WI38 (cell line): ENCODE data around the gene HGS.

ENCODE experiments used
- H3K4me3 ChIP-seq: 2 replicates; pipeline ENCODE4 v1.5.1; 2011; ENCODE audit warnings: low read depth, mild to moderate bottlenecking, control low read depth, low read length
- TF ChIP-seq, protein P1 (sequence below): IDR thresholded peaks from 2 replicates; pipeline ENCODE4 v1.5.1; 2012; ENCODE audit warnings: low read depth, mild to moderate bottlenecking, control low read depth, low read length

HGS gene

DNA sequence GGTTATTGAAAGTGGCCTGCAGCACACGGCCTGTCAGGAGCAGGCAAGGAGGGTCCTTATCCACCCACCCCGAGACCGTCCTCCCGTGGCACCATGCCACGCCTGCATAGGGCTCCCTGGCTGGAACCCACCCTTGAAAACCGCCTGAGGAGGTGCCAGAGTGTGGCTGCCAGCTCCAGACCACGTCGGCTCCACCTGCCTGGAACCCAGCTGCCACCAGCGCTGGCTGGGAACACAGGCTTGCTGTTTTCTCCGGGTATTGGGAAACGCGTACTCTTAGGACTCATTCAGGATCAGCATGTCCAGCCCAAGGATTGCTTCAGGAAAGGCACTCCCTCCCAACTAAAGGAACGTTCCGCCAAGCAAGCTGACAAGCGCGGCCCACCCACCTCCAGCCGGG is 6.9 kb upstream of the HGS start:
- H3K4me3 ChIP-seq: no peak overlapping the region
- TF ChIP-seq, protein P1, sequence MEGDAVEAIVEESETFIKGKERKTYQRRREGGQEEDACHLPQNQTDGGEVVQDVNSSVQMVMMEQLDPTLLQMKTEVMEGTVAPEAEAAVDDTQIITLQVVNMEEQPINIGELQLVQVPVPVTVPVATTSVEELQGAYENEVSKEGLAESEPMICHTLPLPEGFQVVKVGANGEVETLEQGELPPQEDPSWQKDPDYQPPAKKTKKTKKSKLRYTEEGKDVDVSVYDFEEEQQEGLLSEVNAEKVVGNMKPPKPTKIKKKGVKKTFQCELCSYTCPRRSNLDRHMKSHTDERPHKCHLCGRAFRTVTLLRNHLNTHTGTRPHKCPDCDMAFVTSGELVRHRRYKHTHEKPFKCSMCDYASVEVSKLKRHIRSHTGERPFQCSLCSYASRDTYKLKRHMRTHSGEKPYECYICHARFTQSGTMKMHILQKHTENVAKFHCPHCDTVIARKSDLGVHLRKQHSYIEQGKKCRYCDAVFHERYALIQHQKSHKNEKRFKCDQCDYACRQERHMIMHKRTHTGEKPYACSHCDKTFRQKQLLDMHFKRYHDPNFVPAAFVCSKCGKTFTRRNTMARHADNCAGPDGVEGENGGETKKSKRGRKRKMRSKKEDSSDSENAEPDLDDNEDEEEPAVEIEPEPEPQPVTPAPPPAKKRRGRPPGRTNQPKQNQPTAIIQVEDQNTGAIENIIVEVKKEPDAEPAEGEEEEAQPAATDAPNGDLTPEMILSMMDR: no peak

DNA sequence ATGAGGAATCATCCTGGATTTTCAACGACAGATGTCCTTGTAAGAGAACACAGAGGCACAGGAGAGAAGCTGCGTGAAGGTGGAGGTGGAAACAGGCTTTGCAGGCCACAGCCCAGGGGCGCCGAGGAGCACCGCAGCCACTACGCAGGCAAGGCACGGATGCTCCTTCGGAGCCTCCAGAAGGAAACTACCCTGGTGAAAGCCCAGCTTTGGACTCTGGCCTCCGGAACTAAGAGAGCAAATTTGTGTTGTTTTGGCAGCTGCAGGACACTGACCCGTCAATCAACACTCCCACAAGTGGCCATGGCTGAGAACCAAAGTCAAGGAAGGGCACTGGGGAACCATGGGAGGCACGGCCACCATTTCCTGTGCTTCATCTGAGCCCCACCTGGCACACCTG is 3.7 kb upstream of the HGS start:
- no peak overlapping the region for H3K4me3 ChIP-seq
- TF ChIP-seq, protein P1: no peak

DNA sequence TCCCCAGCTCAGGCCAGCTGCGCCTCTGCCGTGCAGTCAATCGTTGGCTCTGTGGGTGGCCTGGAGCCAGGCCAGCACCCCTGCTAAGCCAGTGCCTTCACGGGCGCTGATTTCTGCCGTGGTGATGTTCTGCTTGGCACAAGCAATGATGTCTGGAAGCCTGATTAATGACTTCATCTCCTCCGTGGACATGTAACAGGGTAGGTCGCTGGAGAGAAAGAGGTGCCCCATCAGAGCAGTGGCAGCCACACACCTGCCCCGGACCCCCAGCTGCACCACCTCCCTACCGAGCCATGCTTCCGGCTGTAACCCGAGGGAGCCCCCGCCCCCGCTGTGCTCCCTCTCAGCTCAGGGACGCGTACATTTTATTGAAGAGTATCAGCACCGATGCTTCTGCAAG is 2.1 kb upstream of the HGS start:
- TF ChIP-seq, protein P1: no peak
- no peak overlapping the region for H3K4me3 ChIP-seq

DNA sequence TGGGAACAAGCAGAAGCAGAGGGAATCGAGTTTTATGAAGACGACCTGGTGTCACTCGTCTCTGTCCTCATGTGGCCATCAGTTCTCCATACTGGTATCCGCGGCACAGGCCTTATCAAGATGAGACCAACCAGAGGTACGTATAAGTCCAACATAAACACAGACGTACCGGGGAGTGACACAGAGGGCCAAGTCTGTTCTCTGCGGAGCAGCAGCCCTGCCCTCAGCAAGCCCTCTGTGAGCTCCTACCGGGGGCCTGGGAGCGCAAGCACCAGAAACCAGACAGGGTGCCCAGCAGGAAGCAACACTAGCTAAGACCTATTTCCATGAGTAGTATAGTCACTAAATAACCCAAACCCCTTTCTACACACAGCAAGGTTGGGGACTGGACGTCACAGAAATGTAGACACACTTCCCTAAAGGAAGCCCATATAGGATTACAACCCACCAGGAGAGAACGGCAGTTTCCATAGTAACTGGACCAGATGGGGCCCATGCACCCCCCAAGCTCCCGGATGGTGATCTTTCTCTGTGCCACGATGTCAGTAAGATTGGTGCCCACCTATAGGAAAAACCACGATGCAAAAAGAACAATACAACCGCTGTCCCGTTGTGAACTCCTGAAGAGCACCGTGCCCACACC is 1.1 kb upstream of the HGS start:
- peak overlapping the region; percentile 96 for H3K4me3 ChIP-seq
- TF ChIP-seq, protein P1: no peak

DNA sequence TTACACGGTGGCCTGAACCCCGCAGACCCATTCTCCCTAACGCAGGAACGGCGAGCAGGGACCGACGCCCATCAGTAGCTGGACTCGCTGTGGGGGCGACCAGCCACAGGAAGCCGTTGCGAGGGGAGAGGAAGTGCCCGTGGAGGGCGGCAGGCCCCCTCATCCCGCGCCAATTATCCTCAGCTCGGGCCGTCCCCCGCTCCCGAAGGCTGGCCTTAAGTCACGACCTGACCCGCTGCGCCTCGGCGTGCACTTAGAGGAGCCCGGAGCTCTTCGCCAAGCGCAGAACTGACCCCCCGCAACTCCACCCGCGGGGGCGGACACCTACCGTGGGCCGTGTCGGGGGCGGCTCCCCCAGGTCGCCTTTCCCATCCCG is 615 bp upstream of the HGS start:
- TF ChIP-seq, protein P1: no peak
- peak overlapping the region; percentile 96 for H3K4me3 ChIP-seq

DNA sequence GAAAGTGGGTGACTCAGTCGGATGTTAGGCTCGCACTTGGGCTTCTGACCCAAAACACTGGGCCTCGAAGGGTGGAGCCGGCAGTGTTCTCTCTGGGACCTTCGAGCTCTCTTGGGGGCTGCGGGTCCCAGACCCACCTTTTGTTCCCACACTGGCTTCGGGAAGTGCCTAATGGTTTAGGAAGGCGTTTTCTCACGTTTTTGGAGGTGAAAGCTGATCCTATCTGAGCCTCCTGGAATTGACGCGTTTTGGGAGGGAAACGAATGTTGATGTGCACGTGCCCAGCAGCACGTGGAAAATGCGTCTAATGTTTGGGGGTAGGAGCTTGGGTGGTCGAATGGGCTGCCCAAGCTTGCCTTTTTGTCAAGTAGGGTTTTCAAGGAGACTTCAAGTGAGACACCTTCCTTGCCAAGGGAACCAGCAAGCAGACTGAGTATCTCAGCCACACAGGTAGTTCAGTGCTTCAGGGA is 666 bp downstream of the HGS start:
- TF ChIP-seq, protein P1: no peak
- H3K4me3 ChIP-seq: peak overlapping the region; percentile 96

DNA sequence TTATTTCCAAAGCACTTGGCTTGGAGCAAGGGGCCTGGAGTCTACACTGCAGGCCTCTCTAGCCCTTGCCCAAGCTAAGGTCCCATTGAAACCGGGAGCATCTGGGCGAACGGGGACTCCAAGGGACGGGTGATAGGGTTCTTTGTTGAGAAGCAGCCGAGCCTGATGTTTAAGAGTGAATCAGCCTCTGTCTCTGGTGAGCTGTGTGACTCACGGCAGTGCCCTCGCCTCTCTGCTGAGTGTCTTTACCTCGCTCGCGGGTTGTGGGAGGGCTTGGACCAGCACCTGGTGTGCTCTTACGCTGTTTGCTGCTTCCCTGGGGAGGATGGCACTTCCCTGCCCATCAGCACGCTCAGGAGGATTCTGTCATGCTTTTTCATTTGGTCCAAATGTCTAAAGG is 1.3 kb downstream of the HGS start:
- TF ChIP-seq, protein P1: no peak
- H3K4me3 ChIP-seq: peak overlapping the region; percentile 96
